ENCODE results near the gene DTWD1. TPM values are rescaled to one million over a fixed set of nuclear protein-coding genes. Genes with fewer than 3 reads are reported as not detected.

DTWD1 gene
- total RNA-seq, 1 donor from 2014 or later, result 9.9 TPM

- DNase-seq (ENCODE audit: low read depth), result no peak
- TF ChIP-seq, protein P1, sequence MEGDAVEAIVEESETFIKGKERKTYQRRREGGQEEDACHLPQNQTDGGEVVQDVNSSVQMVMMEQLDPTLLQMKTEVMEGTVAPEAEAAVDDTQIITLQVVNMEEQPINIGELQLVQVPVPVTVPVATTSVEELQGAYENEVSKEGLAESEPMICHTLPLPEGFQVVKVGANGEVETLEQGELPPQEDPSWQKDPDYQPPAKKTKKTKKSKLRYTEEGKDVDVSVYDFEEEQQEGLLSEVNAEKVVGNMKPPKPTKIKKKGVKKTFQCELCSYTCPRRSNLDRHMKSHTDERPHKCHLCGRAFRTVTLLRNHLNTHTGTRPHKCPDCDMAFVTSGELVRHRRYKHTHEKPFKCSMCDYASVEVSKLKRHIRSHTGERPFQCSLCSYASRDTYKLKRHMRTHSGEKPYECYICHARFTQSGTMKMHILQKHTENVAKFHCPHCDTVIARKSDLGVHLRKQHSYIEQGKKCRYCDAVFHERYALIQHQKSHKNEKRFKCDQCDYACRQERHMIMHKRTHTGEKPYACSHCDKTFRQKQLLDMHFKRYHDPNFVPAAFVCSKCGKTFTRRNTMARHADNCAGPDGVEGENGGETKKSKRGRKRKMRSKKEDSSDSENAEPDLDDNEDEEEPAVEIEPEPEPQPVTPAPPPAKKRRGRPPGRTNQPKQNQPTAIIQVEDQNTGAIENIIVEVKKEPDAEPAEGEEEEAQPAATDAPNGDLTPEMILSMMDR (conservative IDR thresholded peaks at IDR 0.05; ENCODE audit: low read depth, low read length), result no peak
- H3K4me3 ChIP-seq (ENCODE audit: low read depth, low read length), result no peak overlapping the region
Measured at GRCh38 chr15:49624056-49624455, 3.2 kb downstream of the DTWD1 start.

DNA sequence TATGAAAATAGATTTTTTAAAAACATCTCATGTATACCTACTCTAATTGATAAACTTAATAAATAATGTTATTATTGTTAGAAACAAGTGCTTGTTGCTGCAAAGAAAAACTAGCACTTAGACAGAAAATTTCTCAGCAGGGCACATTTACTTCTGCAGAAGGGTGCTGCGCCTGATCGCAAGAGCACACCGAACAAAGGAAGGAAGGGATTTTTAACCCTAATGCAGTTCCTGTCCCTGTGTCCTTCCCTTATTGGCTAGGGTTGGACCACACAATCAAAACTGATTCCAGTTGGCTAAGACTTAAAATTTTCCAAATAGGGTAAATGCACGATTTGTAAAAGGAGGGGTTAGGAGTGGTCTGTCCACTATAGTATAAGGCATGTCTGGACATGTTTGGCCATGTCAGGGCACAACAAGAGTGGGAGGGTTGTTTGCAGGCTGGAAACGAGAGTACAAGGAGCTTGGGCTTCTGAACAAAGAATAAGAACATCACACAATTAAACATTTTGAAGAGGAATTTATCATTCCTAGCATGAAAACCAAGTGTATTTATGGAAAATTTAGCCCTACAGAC is 4.7 kb downstream of the DTWD1 start:
- TF ChIP-seq, protein P1 (conservative IDR thresholded peaks at IDR 0.05; ENCODE audit: low read depth, low read length), result no peak
- no peak for DNase-seq (ENCODE audit: low read depth)

DNA sequence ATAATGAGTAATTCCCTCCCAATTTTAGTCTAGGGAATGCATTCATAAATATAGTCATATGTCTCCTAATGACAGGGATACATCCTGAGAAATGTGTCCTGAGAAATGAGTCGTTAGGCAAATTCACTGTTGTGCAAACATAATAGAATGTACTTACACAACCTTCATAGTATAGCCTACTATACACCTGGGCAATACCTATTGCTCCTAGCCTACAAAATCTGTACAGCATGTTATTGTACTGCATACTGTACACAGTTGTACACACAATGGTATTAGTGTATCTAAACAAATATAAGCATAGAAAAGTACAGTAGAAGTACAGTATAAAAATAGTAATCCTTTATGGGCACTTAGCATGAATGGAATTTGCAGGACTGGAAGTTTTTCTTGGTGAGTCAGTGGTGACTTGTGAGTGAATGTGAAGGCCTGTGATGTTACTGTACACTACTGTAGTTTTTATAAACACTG is 6.6 kb downstream of the DTWD1 start:
- DNase-seq (ENCODE audit: low read depth), result no peak
- H3K4me3 ChIP-seq (ENCODE audit: low read depth, low read length), result no peak overlapping the region
- TF ChIP-seq, protein P1 (conservative IDR thresholded peaks at IDR 0.05; ENCODE audit: low read depth, low read length), result no peak

More for the DNA sequence above, 4.7 kb downstream of the DTWD1 start:
- H3K4me3 ChIP-seq (ENCODE audit: low read depth, low read length), result no peak overlapping the region

- H3K4me3 ChIP-seq (ENCODE audit: low read depth, low read length), result no peak overlapping the region
- TF ChIP-seq, protein P1 (conservative IDR thresholded peaks at IDR 0.05; ENCODE audit: low read depth, low read length), result no peak
- DNase-seq (ENCODE audit: low read depth), result no peak
Measured at GRCh38 chr15:49628379-49628778, 7.5 kb downstream of the DTWD1 start.

DNA sequence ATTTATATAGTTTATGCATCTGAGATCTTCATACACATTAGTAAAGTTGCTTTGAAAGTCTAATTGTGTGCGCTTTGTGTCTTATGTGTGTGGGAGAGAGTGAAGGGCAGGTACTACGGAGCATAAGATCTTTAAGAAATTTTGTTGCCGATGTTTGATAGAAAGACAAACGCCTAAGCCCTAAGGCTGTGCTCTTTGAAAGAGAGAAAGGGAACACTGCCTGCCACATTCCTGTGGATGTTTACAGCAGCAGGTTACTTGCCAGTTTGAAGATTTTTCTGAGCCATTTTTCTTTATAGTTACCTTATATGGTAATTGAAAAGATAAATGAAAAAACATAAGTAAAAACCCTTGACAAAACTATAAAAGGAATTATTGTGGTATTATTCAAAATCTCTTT is 17.0 kb downstream of the DTWD1 start:
- no peak for DNase-seq (ENCODE audit: low read depth)
- H3K4me3 ChIP-seq (ENCODE audit: low read depth, low read length), result no peak overlapping the region
- TF ChIP-seq, protein P1 (conservative IDR thresholded peaks at IDR 0.05; ENCODE audit: low read depth, low read length), result no peak

- TF ChIP-seq, protein P1 (conservative IDR thresholded peaks at IDR 0.05; ENCODE audit: low read depth, low read length), result no peak
- DNase-seq (ENCODE audit: low read depth), result no peak
- no peak overlapping the region for H3K4me3 ChIP-seq (ENCODE audit: low read depth, low read length)
Measured at GRCh38 chr15:49644364-49644794, 23.5 kb downstream of the DTWD1 start.

- H3K4me3 ChIP-seq (ENCODE audit: low read depth, low read length), result no peak overlapping the region
- no peak for DNase-seq (ENCODE audit: low read depth)
- TF ChIP-seq, protein P1 (conservative IDR thresholded peaks at IDR 0.05; ENCODE audit: low read depth, low read length), result no peak
Measured at GRCh38 chr15:49645277-49645676, 24.4 kb downstream of the DTWD1 start.

Data from epithelial cell of proximal tubule (primary cell).